GM18499 (cell line): ENCODE data around the gene CDC42BPB.

Source experiments
- ATAC-seq: cut with Tn5 transposase; IDR thresholded peaks from one replicate; pipeline ENCODE4 v1.9.1; 2021; ENCODE audit warnings: moderate number of reproducible peaks; ENCODE audit not compliant: insufficient read depth, unreplicated experiment

Gene CDC42BPB

DNA sequence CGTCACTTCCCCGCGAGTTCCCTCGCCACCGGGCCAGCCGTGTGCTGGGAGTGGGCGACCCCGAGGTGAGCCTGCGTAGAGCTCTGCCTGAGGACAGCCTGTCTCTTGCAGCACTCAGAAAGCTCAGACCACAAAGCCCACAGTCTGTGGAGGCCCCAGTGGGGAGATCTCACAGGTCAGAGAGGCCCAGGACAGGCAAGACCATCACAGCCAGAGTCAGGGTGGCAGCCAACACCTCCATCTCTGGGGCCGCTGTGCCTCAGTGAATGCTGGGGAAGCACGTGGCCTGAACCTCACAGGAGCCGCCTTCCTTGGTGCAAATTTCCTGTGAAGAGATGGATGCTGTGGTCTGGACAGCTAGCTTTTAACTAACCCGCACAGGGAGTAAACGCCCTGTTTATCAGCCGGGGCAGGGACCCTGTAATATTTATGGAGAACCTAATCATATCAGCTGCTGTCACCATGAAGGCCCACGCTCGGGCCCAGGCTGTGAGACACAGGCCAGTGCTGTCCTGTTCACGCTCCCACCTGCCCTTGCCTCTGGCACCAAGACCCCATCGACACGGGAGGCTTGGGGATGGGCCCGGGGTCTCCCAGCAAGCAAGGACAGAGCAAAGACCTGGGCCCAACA is 56.9 kb downstream of the CDC42BPB start:
- no peak for ATAC-seq

DNA sequence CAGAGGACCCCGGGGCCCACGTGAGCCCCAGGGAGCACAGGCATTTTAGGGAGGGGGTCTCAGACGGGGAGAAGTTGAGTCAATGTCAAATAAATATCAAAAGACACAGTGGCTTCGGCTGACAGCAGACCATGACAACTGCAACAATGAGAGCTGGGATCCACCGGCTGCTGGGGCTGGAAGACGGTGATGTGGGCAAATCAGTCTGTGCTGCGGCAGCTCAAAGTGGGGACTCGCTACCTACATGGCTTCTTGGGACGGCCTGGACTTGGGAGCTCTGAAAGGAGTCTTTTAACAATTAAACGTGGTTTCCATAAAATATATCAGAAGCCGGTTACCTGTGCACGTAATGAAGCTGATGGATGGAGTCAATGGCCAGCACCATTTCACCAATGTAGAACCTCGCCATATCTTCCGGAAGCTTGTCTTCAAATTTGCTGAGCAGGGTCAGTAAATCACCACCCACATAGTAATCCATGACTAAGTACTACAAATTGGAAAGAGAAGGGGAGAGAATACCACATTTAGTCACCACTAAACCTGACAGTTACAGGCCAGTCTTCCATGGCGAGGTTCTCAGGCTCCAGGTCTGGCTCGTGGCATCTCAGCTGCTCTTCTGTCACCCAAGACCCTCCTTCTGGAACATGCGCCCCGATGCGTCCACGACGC is 58.0 kb downstream of the CDC42BPB start:
- ATAC-seq: no peak

GRCh38 chr14:102998393-102998792 is 59.0 kb downstream of the CDC42BPB start:
- no peak for ATAC-seq

GRCh38 chr14:102996941-102997340 is 60.4 kb downstream of the CDC42BPB start:
- no peak for ATAC-seq

DNA sequence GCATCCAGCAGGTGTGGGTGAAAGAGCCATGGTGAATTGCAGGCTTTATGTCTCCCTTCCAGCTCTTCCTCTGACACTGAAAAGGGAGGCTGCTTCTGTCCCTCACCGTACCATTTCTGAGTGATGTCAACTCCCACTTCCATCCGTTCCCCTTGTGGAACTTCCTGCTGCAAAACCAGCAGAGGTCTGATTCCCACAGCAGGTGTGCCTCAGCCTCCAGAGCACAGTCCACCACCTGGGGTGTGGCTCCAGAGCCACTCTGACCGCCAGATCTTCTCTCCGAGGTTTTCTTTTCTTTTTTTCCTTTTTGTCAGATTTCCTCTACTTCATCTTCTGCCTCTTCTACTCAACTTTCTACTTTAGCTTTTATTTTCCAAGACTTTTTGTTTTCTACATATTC is 62.7 kb downstream of the CDC42BPB start:
- no peak for ATAC-seq

GRCh38 chr14:102993523-102993922 is 63.8 kb downstream of the CDC42BPB start:
- ATAC-seq: no peak

- ATAC-seq: no peak
Measured at GRCh38 chr14:102991376-102991775, 66.0 kb downstream of the CDC42BPB start.

- ATAC-seq: no peak
Measured at GRCh38 chr14:102988054-102988453, 69.3 kb downstream of the CDC42BPB start.

- ATAC-seq: no peak
Measured at GRCh38 chr14:102986810-102987579, 70.4 kb downstream of the CDC42BPB start.

- ATAC-seq: no peak
Measured at GRCh38 chr14:102985665-102986064, 71.7 kb downstream of the CDC42BPB start.

GRCh38 chr14:102984336-102985102 is 72.8 kb downstream of the CDC42BPB start:
- ATAC-seq: no peak

DNA sequence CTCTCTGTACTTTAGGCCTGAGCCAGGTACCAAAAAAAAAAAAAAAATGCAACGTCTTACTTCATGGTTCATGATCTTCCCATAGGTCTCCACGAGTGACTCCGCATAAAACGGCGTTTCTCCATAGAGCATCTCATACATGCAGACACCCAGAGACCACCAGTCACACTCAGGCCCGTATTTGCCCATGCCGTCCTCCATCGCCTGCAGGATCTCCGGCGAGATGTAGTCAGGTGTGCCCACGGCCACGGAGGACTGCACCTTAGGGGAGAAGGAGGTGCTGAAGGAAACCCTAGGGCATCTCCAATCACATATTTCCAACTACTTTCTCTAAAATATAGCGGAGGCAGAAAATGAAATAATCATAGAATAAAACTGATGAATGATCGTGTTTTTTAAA is 73.9 kb downstream of the CDC42BPB start:
- no peak for ATAC-seq

- no peak for ATAC-seq
Measured at GRCh38 chr14:102982852-102983470, 74.4 kb downstream of the CDC42BPB start.

DNA sequence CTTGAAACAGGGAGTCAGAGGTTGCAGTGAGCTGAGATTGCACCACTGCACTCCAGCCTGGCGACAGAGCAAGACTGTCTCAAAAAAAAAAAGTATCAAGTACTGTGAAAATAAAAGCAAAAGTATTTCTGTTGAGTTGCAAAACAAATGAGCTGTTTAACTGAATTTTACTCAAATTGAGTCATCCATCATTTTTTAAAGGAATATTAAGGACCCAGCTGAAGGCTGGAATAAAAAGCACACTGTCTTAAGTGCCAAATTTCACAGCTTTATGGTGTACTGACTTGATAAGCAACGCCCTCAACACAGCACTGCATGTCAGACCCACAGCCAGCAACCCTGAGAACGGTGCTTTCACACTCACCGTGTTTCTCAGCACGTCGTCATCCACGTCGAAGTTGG is 76.9 kb downstream of the CDC42BPB start:
- ATAC-seq: no peak

DNA sequence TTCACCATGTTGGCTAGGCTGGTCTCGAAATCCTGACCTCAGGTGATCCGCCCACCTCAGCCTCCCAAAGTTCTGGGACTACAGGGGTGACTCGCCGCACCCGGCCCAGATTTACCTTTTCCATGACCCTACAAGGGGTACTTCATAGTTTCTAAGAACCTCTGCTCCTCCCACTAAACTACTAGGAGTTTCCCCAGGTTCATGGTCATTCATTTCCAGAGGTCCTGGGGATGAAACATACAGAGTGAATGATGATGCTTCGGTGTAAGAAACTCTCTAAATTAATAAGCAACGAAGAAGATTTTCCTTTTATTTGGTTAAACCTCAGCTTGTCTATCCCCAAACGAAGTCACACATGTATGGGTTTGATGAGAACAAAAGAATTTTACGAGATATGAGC is 77.9 kb downstream of the CDC42BPB start:
- ATAC-seq: no peak

GRCh38 chr14:102977475-102977874 is 79.9 kb downstream of the CDC42BPB start:
- ATAC-seq: no peak

DNA sequence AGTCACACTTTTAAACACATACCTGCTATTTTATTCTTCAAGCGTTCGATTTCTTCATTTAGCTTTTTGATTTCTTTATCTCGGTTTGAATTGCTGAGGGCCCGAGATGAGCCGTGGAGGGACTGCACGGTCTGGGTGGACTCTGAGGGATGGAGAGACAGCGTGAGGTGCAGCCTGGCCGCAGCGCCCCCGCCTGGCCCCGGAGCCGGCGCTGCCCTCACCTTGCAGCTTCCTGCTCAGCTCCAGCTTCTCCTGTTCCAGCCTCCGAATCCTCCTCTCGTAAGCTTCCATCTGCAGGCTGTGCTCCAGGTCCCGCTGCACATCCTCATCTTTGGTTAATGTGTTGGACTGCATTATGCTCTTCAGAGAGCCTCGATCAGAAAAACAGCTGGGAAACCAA is 81.7 kb downstream of the CDC42BPB start:
- no peak for ATAC-seq

DNA sequence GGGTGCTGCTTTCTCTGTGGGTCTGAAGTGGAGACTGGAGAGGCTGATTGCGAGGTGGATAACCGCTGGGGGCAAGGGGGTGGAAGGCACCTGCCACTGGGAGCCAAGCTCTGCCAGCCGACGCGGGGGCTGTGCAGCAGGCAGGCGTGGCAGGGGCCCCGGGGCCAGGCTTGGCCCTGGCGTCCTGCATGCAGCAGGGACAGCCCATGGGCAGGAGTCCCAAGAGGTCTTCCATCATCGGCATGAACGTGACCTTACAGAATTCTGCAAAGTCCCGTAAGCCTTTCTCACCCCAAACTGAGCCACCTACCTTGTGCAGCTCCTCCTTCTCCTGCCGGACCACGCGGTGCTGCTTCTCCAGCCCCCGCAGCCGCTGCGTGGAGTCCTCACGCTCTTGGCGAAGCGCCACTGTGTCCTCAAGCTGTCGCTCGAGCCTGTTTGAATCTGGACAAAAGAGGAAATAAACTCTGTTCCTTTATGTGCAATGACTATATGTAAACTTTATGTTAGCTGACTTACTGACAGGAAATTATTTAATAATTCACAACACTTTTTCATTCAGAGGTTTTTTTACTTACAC is 83.6 kb downstream of the CDC42BPB start:
- ATAC-seq: no peak

- ATAC-seq: no peak
Measured at GRCh38 chr14:102971836-102972606, 85.3 kb downstream of the CDC42BPB start.
